Measurements from ENCODE around the gene IBA57. TPM values are rescaled to one million over a fixed set of nuclear protein-coding genes. Genes with fewer than 3 reads are reported as not detected.
"Not testable (repeated sequence)": the region's sequence is repeated elsewhere in the genome, so short reads cannot be mapped to it uniquely, and the experiment has no call there.

IBA57 gene
- total RNA-seq, 2 donors from 2014 or later = 3.5 to 12.2 TPM

DNA sequence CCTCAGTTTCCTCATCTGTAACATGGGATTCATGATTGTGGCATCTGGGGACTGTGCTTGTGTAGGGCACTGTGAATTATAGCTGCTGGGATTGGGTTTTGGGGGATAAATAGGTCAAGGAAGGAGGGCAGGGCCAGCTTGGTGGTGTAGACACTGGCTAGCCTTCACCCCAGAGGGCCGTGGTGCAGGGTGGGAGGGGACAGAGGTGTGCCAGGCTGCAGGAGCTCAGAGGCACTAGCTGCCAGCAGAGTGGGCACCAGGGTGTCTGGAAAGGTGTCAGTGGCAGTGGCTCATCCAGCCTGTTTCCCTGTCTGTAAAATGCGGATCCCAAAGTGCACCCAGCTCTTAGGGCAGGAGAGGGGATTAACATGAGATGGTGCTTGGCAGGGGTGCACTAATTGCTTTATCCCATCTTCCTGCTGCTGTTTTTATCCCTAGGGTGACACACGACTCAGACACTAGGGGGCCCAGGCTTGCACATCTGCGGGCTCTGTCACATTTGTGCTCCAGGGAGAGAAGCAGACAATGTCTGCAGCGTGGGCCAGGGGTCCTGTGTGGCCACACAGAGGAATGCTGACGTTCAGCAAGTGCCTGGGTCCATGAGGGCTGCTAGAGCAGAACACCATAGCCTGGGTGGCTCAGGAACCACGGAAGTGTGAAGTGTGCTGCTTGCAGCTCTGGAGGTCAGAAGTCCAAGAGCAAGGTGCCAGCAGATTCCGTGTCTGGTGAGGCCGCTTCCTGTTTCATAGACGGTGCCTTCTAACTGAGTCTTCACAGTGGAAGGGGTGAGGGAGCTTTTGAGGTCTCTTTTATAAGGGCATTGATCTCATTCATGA is 61.6 kb downstream of the IBA57 start:
- no peaks in the 10 kb centered on the region for H3K36me3 ChIP-seq
- TF ChIP-seq, protein P1, sequence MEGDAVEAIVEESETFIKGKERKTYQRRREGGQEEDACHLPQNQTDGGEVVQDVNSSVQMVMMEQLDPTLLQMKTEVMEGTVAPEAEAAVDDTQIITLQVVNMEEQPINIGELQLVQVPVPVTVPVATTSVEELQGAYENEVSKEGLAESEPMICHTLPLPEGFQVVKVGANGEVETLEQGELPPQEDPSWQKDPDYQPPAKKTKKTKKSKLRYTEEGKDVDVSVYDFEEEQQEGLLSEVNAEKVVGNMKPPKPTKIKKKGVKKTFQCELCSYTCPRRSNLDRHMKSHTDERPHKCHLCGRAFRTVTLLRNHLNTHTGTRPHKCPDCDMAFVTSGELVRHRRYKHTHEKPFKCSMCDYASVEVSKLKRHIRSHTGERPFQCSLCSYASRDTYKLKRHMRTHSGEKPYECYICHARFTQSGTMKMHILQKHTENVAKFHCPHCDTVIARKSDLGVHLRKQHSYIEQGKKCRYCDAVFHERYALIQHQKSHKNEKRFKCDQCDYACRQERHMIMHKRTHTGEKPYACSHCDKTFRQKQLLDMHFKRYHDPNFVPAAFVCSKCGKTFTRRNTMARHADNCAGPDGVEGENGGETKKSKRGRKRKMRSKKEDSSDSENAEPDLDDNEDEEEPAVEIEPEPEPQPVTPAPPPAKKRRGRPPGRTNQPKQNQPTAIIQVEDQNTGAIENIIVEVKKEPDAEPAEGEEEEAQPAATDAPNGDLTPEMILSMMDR (IDR thresholded peaks at IDR 0.05) = no peak
- no peaks in the 10 kb centered on the region for H3K4me1 ChIP-seq (ENCODE audit: control insufficient read depth in 1 of 2, low read depth in 2 of 2)
- peaks cover 14% of the 10 kb centered on the region for H3K9me3 ChIP-seq
- H3K27me3 ChIP-seq (replicated peaks; ENCODE audit: insufficient read depth) = no peaks in the 10 kb centered on the region
- no peak overlapping the region for H3K4me3 ChIP-seq
- DNase-seq (ENCODE audit: low spot score) (no peak), ATAC-seq (ENCODE audit: insufficient number of reproducible peaks, low FRiP score, low read depth) (no peak)
- H3K27ac ChIP-seq = no peak overlapping the region

DNA sequence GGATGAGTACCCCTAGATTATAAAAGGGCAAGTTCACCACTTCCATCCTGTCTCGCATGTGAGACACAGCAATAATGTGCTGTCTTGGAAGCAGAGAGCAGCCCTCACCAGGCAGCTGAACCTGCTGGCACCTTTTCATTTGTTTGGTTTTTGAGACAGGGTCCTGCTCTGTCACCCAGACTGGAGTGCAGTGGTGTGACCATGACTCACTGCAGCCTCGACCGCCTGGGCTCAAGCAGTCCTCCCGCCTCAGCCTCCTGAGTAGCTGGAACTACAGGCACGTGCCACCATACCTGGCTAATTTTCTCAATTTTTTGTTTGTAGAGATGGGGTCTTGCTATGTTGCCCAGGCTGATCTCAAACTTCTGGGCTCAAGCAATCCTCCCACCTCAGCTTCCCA is 62.5 kb downstream of the IBA57 start:
- not testable (repeated sequence) for H3K4me3 ChIP-seq; H3K27ac ChIP-seq; H3K4me1 ChIP-seq (ENCODE audit: control insufficient read depth in 1 of 2, low read depth in 2 of 2); H3K36me3 ChIP-seq; H3K27me3 ChIP-seq (replicated peaks; ENCODE audit: insufficient read depth); DNase-seq (ENCODE audit: low spot score); ATAC-seq (ENCODE audit: insufficient number of reproducible peaks, low FRiP score, low read depth)
- H3K9me3 ChIP-seq = peaks cover 14% of the 10 kb centered on the region

DNA sequence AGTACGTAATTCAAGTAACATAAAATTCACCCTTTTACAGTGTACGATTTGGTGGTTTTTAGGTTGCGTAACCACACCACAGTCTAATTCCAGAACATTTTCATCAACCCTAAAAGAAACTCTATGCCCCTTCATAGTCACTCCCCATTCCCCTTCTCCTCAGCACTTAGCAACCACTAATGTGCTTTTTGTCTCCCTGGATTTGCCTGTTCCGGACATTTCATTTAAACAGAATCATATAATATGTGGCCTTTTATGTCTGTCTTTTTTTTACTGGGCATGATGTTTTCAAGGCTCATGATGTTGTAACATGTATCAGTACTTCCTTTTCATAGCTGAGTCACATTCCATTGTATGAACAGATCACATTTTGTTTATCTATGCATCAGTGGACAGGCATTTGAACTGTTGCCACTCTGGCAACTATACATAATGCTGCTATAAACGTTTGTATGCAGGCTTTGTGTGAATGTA is 63.0 kb downstream of the IBA57 start:
- H3K9me3 ChIP-seq = peaks cover 14% of the 10 kb centered on the region
- H3K27ac ChIP-seq = no peak overlapping the region
- TF ChIP-seq, protein P1 (IDR thresholded peaks at IDR 0.05) = no peak
- no peaks in the 10 kb centered on the region for H3K4me1 ChIP-seq (ENCODE audit: control insufficient read depth in 1 of 2, low read depth in 2 of 2)
- ATAC-seq (ENCODE audit: insufficient number of reproducible peaks, low FRiP score, low read depth) (no peak), DNase-seq (ENCODE audit: low spot score) (no peak)
- H3K27me3 ChIP-seq (replicated peaks; ENCODE audit: insufficient read depth) = no peaks in the 10 kb centered on the region
- H3K36me3 ChIP-seq = no peaks in the 10 kb centered on the region
- H3K4me3 ChIP-seq = no peak overlapping the region

DNA sequence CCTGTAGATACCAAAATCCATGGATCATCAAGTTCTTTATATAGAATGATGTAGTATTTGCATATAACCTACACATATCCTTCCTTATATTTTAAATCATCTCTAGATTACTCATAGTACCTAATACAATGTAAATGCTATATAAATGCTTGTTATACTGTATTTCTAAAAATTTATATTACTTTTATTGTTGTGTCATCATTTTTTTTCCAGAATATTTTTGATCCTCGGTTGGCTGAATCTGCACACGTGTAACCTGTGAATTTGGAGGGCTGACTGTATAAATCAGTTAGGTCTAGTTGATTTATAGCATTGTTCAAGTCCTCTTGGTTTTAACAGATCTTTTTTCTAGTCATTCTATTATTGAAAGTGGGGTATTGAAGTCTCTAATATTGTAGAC is 65.6 kb downstream of the IBA57 start:
- TF ChIP-seq, protein P1 (IDR thresholded peaks at IDR 0.05) = no peak
- Histone ChIP-seq H3K4me3 (no peak overlapping the region), H3K36me3 (no peaks in the 10 kb centered on the region), H3K27ac (no peak overlapping the region), H3K27me3 (replicated peaks; ENCODE audit: insufficient read depth) (no peaks in the 10 kb centered on the region), H3K4me1 (ENCODE audit: control insufficient read depth in 1 of 2, low read depth in 2 of 2) (no peaks in the 10 kb centered on the region), H3K9me3 (no peaks in the 10 kb centered on the region)
- DNase-seq (ENCODE audit: low spot score) = no peak
- ATAC-seq (ENCODE audit: insufficient number of reproducible peaks, low FRiP score, low read depth) = no peak

Other genes with a start within 250 kb of the IBA57 start
- 1 to 10 TPM; 1.2 to 7.9 TPM for gene WNT9A, start 217.9 kb upstream of the IBA57 start, total RNA-seq
- not detected for gene WNT3A, start 158.8 kb upstream of the IBA57 start, total RNA-seq
- gene ARF1, start 83.1 kb upstream of the IBA57 start, total RNA-seq = 100 to 1,000 TPM; 366 to 375 TPM
- 1 to 10 TPM; 9.1 to 9.7 TPM for gene C1orf35, start 62.5 kb upstream of the IBA57 start, total RNA-seq
- 10 to 100 TPM; 32.4 to 79.3 TPM for gene MRPL55, start 56.5 kb upstream of the IBA57 start, total RNA-seq
- gene GUK1, start 25.5 kb upstream of the IBA57 start, total RNA-seq = 100 to 1,000 TPM; 252 to 422 TPM
- 1 to 10 TPM in 1 of 2 donors, under 1 TPM in 1; 0.95 to 3.6 TPM for gene GJC2, start 15.9 kb upstream of the IBA57 start, total RNA-seq
- gene OBSCN, start 42.2 kb downstream of the IBA57 start, total RNA-seq = 10 to 100 TPM; 22.3 to 40.2 TPM
- 10 to 100 TPM; 30.1 to 32.5 TPM for gene TRIM11, start 241.0 kb downstream of the IBA57 start, total RNA-seq

Measured in thoracic aorta (tissue), 2 donors.